B cell (primary cell): ENCODE results near the gene CEND1. TPM values are rescaled to one million over a fixed set of nuclear protein-coding genes. Genes with fewer than 3 reads are reported as not detected.

Source experiments
- ATAC-seq: fragments of 200-7000 bp; cut with Tn5 transposase; one replicate; pipeline ENCODE4 v1.10.0; 2021; ENCODE audit warnings: low read depth, mild to moderate bottlenecking, moderate number of reproducible peaks, moderate library complexity
- CTCF ChIA-PET: fragments of 350-600 bp; sonication (Branson Sonifier 250); formaldehyde crosslinking; loops from one replicate; lab custom pipeline; 2021; ENCODE audit warnings: antibody characterized with exemption, inconsistent platforms; lab: Charles Lee
- POLR2A ChIA-PET: fragments of 350-600 bp; sonication (Branson Sonifier 250); formaldehyde crosslinking; loops from one replicate; lab custom pipeline; 2021; ENCODE audit warnings: antibody characterized with exemption; lab: Charles Lee
- DNase-seq: peaks from one replicate; pipeline ENCODE4 v3.0.0; 2013
- H2AFZ ChIP-seq: 2 replicates; pipeline ENCODE4 v1.6.1; 2012; ENCODE audit warnings: mild to moderate bottlenecking, low read depth, low read length; ENCODE audit not compliant: insufficient read depth, poor library complexity, severe bottlenecking
- H3K27ac ChIP-seq, 2 donors: 1 replicate in 1 of 2; 2 replicates in 1 of 2; pipeline ENCODE4 v1.5.1; 2012 to 2013; ENCODE audit warnings: low read length in 2 of 2, mild to moderate bottlenecking in 2 of 2, moderate library complexity in 1 of 2
- H3K27me3 ChIP-seq, 4 experiments: fragments of 200-600 bp in 1 of 4; sonication (generic) in 1 of 4; replicated peaks in 1 of 4; 1 replicate in 2 of 4; 2 replicates in 2 of 4; pipeline versions ENCODE4 v1.6.1 to v1.7.0; 2013 to 2016; ENCODE audit warnings: low read length in 3 of 4, mild to moderate bottlenecking in 2 of 4, mixed read lengths in 1 of 4, moderate library complexity in 1 of 4; ENCODE audit not compliant: insufficient read depth in 4 of 4, control insufficient read depth in 3 of 4; ENCODE audit errors: control extremely low read depth in 1 of 4
- H3K36me3 ChIP-seq, 2 experiments: replicated peaks in 1 of 2; 1 replicate in 1 of 2; 2 replicates in 1 of 2; pipeline versions ENCODE4 v1.6.1 to v1.7.1; 2013; ENCODE audit warnings: low read length in 1 of 2; ENCODE audit not compliant: insufficient read depth in 2 of 2, control insufficient read depth in 1 of 2; ENCODE audit errors: control extremely low read depth in 1 of 2, extremely low read depth in 1 of 2
- H3K4me1 ChIP-seq, 2 donors: fragments of 200-600 bp in 1 of 2; sonication (generic) in 1 of 2; 1 replicate in 1 of 2; 2 replicates in 1 of 2; pipeline versions ENCODE4 v1.5.1 to v1.6.1; 2013 to 2017; ENCODE audit warnings: low read length in 2 of 2; ENCODE audit not compliant: control insufficient read depth in 2 of 2, insufficient read depth in 2 of 2
- H3K4me2 ChIP-seq: replicated peaks from 2 replicates; pipeline ENCODE3; 2012; ENCODE audit warnings: mild to moderate bottlenecking, low read depth, low read length; ENCODE audit not compliant: poor library complexity, severe bottlenecking
- H3K4me3 ChIP-seq, 5 experiments: fragments of 200-600 bp in 1 of 5; sonication (generic) in 1 of 5; 1 replicate in 3 of 5; 2 replicates in 2 of 5; pipeline versions ENCODE4 v1.5.1 to v1.7.0; 2011 to 2016; ENCODE audit warnings: low read length in 4 of 5, mild to moderate bottlenecking in 4 of 5, low read depth in 2 of 5, control low read depth in 1 of 5, moderate library complexity in 1 of 5; ENCODE audit not compliant: insufficient read depth in 1 of 5; ENCODE audit errors: control extremely low read depth in 1 of 5, extremely low read depth in 1 of 5
- H3K79me2 ChIP-seq: fragments of 200-600 bp; sonication (generic); one replicate; pipeline ENCODE4 v1.6.0; 2016; ENCODE audit warnings: low read length; ENCODE audit not compliant: control insufficient read depth, insufficient read depth
- H3K9ac ChIP-seq: fragments of 200-600 bp; sonication (generic); 2 replicates; pipeline ENCODE4 v1.6.1; 2017; ENCODE audit warnings: mild to moderate bottlenecking, low read length, moderate library complexity
- H3K9me3 ChIP-seq, 3 donors: one replicate each; pipeline versions ENCODE4 v1.6.1 to v1.7.1; 2013; ENCODE audit warnings: low read length in 2 of 3; ENCODE audit not compliant: control insufficient read depth in 2 of 3, insufficient read depth in 1 of 3; ENCODE audit errors: control extremely low read depth in 1 of 3
- H4K20me1 ChIP-seq: 2 replicates; pipeline ENCODE4 v1.6.0; 2012; ENCODE audit warnings: mild to moderate bottlenecking, low read length; ENCODE audit not compliant: insufficient read depth, control insufficient read depth, poor library complexity, severe bottlenecking
- H3K27ac Mint-ChIP-seq: one replicate; pipeline ENCODE4 v1.8.0; 2021; ENCODE audit warnings: mixed read lengths
- H3K27me3 Mint-ChIP-seq: one replicate; pipeline ENCODE4 v1.8.0; 2021; ENCODE audit warnings: mixed read lengths
- H3K4me1 Mint-ChIP-seq: one replicate; pipeline ENCODE4 v1.8.0; 2021; ENCODE audit warnings: mixed read lengths
- H3K4me3 Mint-ChIP-seq: one replicate; pipeline ENCODE4 v1.8.0; 2021; ENCODE audit warnings: mixed read lengths
- H3K9me3 Mint-ChIP-seq: one replicate; pipeline ENCODE4 v1.8.0; 2022; ENCODE audit warnings: mixed read lengths; ENCODE audit not compliant: insufficient read depth
- EZH2 ChIP-seq: IDR thresholded peaks from 2 replicates; pipeline ENCODE4 v1.6.1; 2012; ENCODE audit warnings: borderline replicate concordance, low read depth, mild to moderate bottlenecking, moderate library complexity, low read length; ENCODE audit not compliant: insufficient read depth, poor library complexity, severe bottlenecking
- WGBS: methylation state at CpG from one replicate; pipeline ENCODE4 v1.1.5; 2013; ENCODE audit warnings: missing lambda C conversion rate; ENCODE audit not compliant: insufficient coverage; 5-methylcytosine and 5-hydroxymethylcytosine counted together
- intact Hi-C: fragments of 100-400 bp; cut with micrococcal nuclease; formaldehyde crosslinking; loops from one replicate; pipeline ENCODE4 v1.10.0; 2022
- polyA plus RNA-seq: library from polyadenylated mRNA; depleted of rRNA; stranded (reverse); fragments of >200 nt; gene quantifications from 2 replicates; pipeline ENCODE4 v1.2.3, GENCODE V29; 2012
- total RNA-seq, 2 donors: library from RNA; stranded (reverse); fragments of 120-200 nt in 1 of 2; gene quantifications; 1 replicate in 1 of 2; 2 replicates in 1 of 2; pipeline versions ENCODE4 v1.2.3 to v1.2.4, GENCODE V29; 2013 to 2022
- TF ChIP-seq, protein P1 (sequence below): fragments of 200-600 bp; IDR thresholded peaks from one replicate; pipeline ENCODE4 v1.8.0; 2022; ENCODE audit warnings: antibody characterized with exemption, mild to moderate bottlenecking

Gene CEND1
- total and polyA plus RNA-seq, 2 donors (not counting 1 experiment from before 2014, with no cell fraction given) = 0.13 to 0.39 TPM

GRCh38 chr11:824942-825341 lies 35.1 kb upstream of the CEND1 start:
- Mint-ChIP-seq H3K9me3 (no peaks in the 10 kb centered on the region), H3K4me1 (peaks cover 48% of the 10 kb centered on the region), H3K4me3 (no peak overlapping the region), H3K27me3 (peaks cover 7% of the 10 kb centered on the region), H3K27ac (no peak overlapping the region)
- no peak for ATAC-seq
- DNase-seq = no peak
- Histone ChIP-seq H3K4me3 (no peak overlapping the region), H3K27me3 (peaks cover 0 to 26% (median 11%) of the 10 kb centered on the region in 4 experiments), H3K4me2 (no peak overlapping the region), H3K79me2 (peaks cover 19% of the 10 kb centered on the region), H3K27ac (no peak overlapping the region), H4K20me1 (peaks cover 83% of the 10 kb centered on the region), H3K9ac (no peak overlapping the region), H3K4me1 (peaks cover 47 to 52% of the 10 kb centered on the region in 2 donors), H3K9me3 (peaks cover 0 to 15% (median 0%) of the 10 kb centered on the region in 3 donors), H2AFZ (no peak overlapping the region), H3K36me3 (peaks cover 0 to 30% of the 10 kb centered on the region in 2 experiments)
- POLR2A ChIA-PET = interaction anchor here (0.6 kb wide), 1 partner anchor 15 kb away, joined by 4 read pairs; no protein-coding TSS in a partner anchor
- CTCF ChIA-PET = no interaction called here
- TF ChIP-seq EZH2 = no peak
- TF ChIP-seq, protein P1, sequence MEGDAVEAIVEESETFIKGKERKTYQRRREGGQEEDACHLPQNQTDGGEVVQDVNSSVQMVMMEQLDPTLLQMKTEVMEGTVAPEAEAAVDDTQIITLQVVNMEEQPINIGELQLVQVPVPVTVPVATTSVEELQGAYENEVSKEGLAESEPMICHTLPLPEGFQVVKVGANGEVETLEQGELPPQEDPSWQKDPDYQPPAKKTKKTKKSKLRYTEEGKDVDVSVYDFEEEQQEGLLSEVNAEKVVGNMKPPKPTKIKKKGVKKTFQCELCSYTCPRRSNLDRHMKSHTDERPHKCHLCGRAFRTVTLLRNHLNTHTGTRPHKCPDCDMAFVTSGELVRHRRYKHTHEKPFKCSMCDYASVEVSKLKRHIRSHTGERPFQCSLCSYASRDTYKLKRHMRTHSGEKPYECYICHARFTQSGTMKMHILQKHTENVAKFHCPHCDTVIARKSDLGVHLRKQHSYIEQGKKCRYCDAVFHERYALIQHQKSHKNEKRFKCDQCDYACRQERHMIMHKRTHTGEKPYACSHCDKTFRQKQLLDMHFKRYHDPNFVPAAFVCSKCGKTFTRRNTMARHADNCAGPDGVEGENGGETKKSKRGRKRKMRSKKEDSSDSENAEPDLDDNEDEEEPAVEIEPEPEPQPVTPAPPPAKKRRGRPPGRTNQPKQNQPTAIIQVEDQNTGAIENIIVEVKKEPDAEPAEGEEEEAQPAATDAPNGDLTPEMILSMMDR = no peak
- intact Hi-C loops = no loop called here
- 100% methylated on average over 4 of the region's 11 CpGs for WGBS

DNA sequence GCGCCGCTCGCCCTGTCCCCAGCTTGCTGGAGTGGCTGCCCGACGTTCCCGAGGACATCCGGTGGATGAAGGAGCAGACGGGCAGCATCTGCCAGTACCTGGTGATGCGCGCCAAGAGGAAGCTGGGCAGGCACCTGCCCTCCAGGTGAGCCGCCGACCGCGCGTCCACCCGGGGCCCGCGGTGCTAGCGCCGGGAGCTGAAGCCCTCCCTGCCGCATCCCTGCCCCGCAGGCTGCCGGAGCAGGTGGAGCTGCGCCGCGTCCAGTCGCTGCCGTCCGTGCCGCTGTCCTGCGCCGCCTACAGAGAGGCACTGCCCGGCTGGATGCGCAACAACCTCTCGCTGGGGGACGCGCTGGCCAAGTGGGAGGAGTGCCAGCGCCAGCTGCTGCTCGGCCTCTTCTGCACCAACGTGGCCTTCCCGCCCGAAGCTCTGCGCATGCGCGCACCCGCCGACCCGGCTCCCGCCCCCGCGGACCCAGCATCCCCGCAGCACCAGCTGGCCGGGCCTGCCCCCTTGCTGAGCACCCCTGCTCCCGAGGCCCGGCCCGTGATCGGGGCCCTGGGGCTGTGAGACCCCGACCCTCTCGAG lies 34.5 kb upstream of the CEND1 start:
- H2AFZ ChIP-seq = no peak overlapping the region
- ATAC-seq = no peak
- H3K79me2 ChIP-seq = peaks cover 19% of the 10 kb centered on the region
- H3K4me3 Mint-ChIP-seq = no peak overlapping the region
- peaks cover 42 to 46% of the 10 kb centered on the region in 2 donors for H3K4me1 ChIP-seq
- H3K4me3 ChIP-seq = no peak overlapping the region
- no peak overlapping the region for H3K27ac Mint-ChIP-seq
- H3K27me3 ChIP-seq = peaks cover 0 to 20% (median 9%) of the 10 kb centered on the region in 4 experiments
- CTCF ChIA-PET = no interaction called here
- H3K9me3 Mint-ChIP-seq = no peaks in the 10 kb centered on the region
- POLR2A ChIA-PET = no interaction called here
- peaks cover 0 to 30% of the 10 kb centered on the region in 2 experiments for H3K36me3 ChIP-seq
- peaks cover 78% of the 10 kb centered on the region for H4K20me1 ChIP-seq
- TF ChIP-seq, protein P1 = no peak
- TF ChIP-seq EZH2 = no peak
- H3K4me2 ChIP-seq = no peak overlapping the region
- DNase-seq = no peak
- intact Hi-C loops = no loop called here
- WGBS = 97% methylated on average over 59 of the region's 59 CpGs
- H3K9ac ChIP-seq = no peak overlapping the region
- peaks cover 43% of the 10 kb centered on the region for H3K4me1 Mint-ChIP-seq
- no peak overlapping the region for H3K27ac ChIP-seq
- H3K27me3 Mint-ChIP-seq = peaks cover 4% of the 10 kb centered on the region
- peaks cover 0 to 10% (median 0%) of the 10 kb centered on the region in 3 donors for H3K9me3 ChIP-seq
